ENCODE measurements around the gene CTH. TPM values are rescaled to one million over a fixed set of nuclear protein-coding genes. Genes with fewer than 3 reads are reported as not detected.
"Not testable (repeated sequence)": the region's sequence is repeated elsewhere in the genome, so short reads cannot be mapped to it uniquely, and the experiment has no call there.

The CTH gene
- polyA plus RNA-seq, 1 experiment = 5.2 TPM

DNA sequence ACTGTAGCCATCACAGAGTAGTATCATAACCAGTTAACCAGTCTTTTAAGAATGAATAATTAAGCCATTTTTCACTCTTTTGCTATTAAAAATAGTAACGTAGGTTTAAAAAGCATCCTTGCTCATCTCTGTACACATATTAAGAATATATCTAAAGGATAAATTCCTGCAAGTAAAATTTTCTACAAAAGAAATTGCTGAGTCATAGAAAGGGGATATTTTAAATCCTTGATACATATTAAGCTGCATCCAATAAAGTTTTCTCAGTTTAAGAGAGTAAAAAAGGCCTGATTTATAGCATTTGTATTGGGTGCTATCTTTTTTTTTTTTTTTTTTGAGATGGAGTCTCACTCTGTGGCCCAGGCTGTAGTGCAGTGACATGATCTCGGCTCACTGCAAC, 1.9 kb upstream of the CTH start:
- POLR2A ChIA-PET = no interaction called here
- TF ChIP-seq, protein P1, sequence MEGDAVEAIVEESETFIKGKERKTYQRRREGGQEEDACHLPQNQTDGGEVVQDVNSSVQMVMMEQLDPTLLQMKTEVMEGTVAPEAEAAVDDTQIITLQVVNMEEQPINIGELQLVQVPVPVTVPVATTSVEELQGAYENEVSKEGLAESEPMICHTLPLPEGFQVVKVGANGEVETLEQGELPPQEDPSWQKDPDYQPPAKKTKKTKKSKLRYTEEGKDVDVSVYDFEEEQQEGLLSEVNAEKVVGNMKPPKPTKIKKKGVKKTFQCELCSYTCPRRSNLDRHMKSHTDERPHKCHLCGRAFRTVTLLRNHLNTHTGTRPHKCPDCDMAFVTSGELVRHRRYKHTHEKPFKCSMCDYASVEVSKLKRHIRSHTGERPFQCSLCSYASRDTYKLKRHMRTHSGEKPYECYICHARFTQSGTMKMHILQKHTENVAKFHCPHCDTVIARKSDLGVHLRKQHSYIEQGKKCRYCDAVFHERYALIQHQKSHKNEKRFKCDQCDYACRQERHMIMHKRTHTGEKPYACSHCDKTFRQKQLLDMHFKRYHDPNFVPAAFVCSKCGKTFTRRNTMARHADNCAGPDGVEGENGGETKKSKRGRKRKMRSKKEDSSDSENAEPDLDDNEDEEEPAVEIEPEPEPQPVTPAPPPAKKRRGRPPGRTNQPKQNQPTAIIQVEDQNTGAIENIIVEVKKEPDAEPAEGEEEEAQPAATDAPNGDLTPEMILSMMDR (IDR thresholded peaks at IDR 0.05; ENCODE audit: insufficient read depth, low read depth, low read length) = no peak
- DNase-seq (ENCODE audit: low read depth) = no peak
- CTCF ChIA-PET = no interaction called here
- Histone ChIP-seq H3K36me3 (ENCODE audit: control insufficient read depth, insufficient read depth, low read length) (no peaks in the 10 kb centered on the region), H3K4me3 (ENCODE audit: low read depth, low read length) (no peak overlapping the region), H3K27me3 (ENCODE audit: control insufficient read depth, insufficient read depth, low read length) (peaks cover 1% of the 10 kb centered on the region; the same call in 1 of the 2 replicates)

- DNase-seq (ENCODE audit: low read depth) = no peak
- Histone ChIP-seq H3K4me3 (ENCODE audit: low read depth, low read length) (peak overlapping the region; percentile 69), H3K36me3 (ENCODE audit: control insufficient read depth, insufficient read depth, low read length) (no peaks in the 10 kb centered on the region), H3K27me3 (ENCODE audit: control insufficient read depth, insufficient read depth, low read length) (peaks cover 1% of the 10 kb centered on the region; the same call in 1 of the 2 replicates)
- TF ChIP-seq, protein P1 (IDR thresholded peaks at IDR 0.05; ENCODE audit: insufficient read depth, low read depth, low read length) = no peak
- POLR2A ChIA-PET = interaction anchor here (1.1 kb wide), 1 partner anchor 93 kb away, joined by 3 read pairs; no protein-coding TSS in a partner anchor
- CTCF ChIA-PET = interaction anchor here (0.9 to 1.3 kb wide), 3 partner anchors 9 to 13 kb away, joined by 3 read pairs; no protein-coding TSS in a partner anchor
These were observed 334 bp downstream of the CTH start for GRCh38 chr1:70411360-70411844.

- H3K4me3 ChIP-seq (ENCODE audit: low read depth, low read length) = no peak overlapping the region
- TF ChIP-seq, protein P1 (IDR thresholded peaks at IDR 0.05; ENCODE audit: insufficient read depth, low read depth, low read length) = no peak
- ChIA-PET CTCF (no interaction called here), POLR2A (no interaction called here)
- DNase-seq (ENCODE audit: low read depth) = no peak
- no peaks in the 10 kb centered on the region for H3K36me3 ChIP-seq (ENCODE audit: control insufficient read depth, insufficient read depth, low read length)
- no peaks in the 10 kb centered on the region for H3K27me3 ChIP-seq (ENCODE audit: control insufficient read depth, insufficient read depth, low read length)
These were observed 4.8 kb downstream of the CTH start for GRCh38 chr1:70415882-70416281.

DNA sequence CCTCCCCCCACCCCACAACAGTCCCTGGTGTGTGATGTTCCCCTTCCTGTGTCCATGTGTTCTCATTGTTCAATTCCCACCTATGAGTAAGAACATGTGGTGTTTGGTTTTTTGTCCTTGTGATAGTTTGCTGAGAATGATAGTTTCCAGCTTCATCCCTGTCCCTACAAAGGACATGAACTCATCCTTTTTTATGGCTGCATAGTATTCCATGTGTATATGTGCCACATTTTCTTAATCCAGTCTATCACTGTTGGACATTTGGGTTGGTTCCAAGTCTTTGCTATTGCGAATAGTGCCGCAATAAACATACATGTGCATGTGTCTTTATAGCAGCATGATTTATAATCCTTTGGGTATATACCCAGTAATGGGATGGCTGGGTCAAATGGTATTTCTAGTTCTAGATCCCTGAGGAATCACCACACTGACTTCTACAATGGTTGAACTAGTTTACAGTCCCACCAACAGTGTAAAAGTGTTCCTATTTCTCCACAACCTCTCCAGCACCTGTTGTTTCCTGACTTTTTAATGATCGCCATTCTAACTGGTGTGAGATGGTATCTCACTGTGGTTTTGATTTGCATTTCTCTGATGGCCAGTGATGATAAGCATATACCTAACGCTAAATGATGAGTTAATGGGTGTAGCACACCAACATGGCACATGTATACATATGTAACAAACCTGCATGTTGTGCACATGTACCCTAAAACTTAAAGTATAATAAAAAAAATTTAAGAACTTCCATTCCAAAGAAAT, 8.1 kb downstream of the CTH start:
- DNase-seq (ENCODE audit: low read depth); H3K4me3 ChIP-seq (ENCODE audit: low read depth, low read length); CTCF ChIA-PET; POLR2A ChIA-PET; H3K27me3 ChIP-seq (ENCODE audit: control insufficient read depth, insufficient read depth, low read length); H3K36me3 ChIP-seq (ENCODE audit: control insufficient read depth, insufficient read depth, low read length): not testable (repeated sequence)

GRCh38 chr1:70420320-70420719, 9.3 kb downstream of the CTH start:
- Histone ChIP-seq H3K36me3 (ENCODE audit: control insufficient read depth, insufficient read depth, low read length) (no peaks in the 10 kb centered on the region), H3K27me3 (ENCODE audit: control insufficient read depth, insufficient read depth, low read length) (no peaks in the 10 kb centered on the region), H3K4me3 (ENCODE audit: low read depth, low read length) (no peak overlapping the region)
- TF ChIP-seq, protein P1 (IDR thresholded peaks at IDR 0.05; ENCODE audit: insufficient read depth, low read depth, low read length) = no peak
- CTCF ChIA-PET = no interaction called here
- no peak for DNase-seq (ENCODE audit: low read depth)
- POLR2A ChIA-PET = no interaction called here
